ENCODE data around the gene CMKLR1. TPM values are rescaled to one million over a fixed set of nuclear protein-coding genes. Genes with fewer than 3 reads are reported as not detected.

CMKLR1 gene
- total and polyA plus RNA-seq, 2 donors from 2014 or later, result 6.1 to 25.7 TPM

DNA sequence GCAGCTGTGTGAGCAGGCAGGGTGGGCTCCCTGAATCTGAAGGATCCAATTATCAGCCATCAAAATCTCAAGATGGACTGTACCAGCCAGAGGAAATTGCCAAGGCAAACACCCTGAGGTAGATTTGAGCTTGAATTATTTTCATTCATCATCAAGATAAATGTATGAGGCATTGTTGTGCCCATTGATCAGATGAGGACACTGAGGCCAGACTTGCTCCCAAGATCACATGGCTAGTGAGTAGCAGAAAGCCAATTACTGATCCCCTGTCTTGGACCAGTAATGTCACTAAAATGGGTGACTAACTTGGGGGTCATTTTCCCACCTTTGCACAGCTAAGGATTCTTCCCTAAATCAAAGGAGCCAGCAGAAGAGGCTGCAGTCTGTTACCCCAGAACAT, 20.9 kb upstream of the CMKLR1 start:
- Histone ChIP-seq H3K9ac (ENCODE audit: low read length in 3 of 3) (no peak overlapping the region), H3K36me3 (ENCODE audit: control insufficient read depth in 2 of 3, insufficient read depth in 3 of 3, low read length in 3 of 3) (no peaks in the 10 kb centered on the region), H3K9me3 (ENCODE audit: control insufficient read depth in 2 of 3, insufficient read depth in 1 of 3, low read length in 3 of 3) (no peaks in the 10 kb centered on the region), H3K27ac (ENCODE audit: low read depth in 2 of 2, low read length in 2 of 2) (no peak overlapping the region), H3K27me3 (ENCODE audit: control insufficient read depth, insufficient read depth, low read length) (no peaks in the 10 kb centered on the region), H3K4me3 (ENCODE audit: low read length in 3 of 3) (no peak overlapping the region), H3K4me1 (ENCODE audit: control insufficient read depth in 2 of 3, insufficient read depth in 2 of 3, low read depth in 1 of 3, low read length in 3 of 3) (peaks cover 0 to 2% (median 0%) of the 10 kb centered on the region in 3 donors)
- no peak for DNase-seq
- no peak for FAIRE-seq
- TF ChIP-seq, protein P1, sequence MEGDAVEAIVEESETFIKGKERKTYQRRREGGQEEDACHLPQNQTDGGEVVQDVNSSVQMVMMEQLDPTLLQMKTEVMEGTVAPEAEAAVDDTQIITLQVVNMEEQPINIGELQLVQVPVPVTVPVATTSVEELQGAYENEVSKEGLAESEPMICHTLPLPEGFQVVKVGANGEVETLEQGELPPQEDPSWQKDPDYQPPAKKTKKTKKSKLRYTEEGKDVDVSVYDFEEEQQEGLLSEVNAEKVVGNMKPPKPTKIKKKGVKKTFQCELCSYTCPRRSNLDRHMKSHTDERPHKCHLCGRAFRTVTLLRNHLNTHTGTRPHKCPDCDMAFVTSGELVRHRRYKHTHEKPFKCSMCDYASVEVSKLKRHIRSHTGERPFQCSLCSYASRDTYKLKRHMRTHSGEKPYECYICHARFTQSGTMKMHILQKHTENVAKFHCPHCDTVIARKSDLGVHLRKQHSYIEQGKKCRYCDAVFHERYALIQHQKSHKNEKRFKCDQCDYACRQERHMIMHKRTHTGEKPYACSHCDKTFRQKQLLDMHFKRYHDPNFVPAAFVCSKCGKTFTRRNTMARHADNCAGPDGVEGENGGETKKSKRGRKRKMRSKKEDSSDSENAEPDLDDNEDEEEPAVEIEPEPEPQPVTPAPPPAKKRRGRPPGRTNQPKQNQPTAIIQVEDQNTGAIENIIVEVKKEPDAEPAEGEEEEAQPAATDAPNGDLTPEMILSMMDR (IDR thresholded peaks at IDR 0.05; ENCODE audit: borderline replicate concordance, extremely low read depth, insufficient read depth), result no peak
- intact Hi-C loops (cut with DNase I), result no loop called here

GRCh38 chr12:108358580-108358965, 19.5 kb upstream of the CMKLR1 start:
- no peak for FAIRE-seq

DNA sequence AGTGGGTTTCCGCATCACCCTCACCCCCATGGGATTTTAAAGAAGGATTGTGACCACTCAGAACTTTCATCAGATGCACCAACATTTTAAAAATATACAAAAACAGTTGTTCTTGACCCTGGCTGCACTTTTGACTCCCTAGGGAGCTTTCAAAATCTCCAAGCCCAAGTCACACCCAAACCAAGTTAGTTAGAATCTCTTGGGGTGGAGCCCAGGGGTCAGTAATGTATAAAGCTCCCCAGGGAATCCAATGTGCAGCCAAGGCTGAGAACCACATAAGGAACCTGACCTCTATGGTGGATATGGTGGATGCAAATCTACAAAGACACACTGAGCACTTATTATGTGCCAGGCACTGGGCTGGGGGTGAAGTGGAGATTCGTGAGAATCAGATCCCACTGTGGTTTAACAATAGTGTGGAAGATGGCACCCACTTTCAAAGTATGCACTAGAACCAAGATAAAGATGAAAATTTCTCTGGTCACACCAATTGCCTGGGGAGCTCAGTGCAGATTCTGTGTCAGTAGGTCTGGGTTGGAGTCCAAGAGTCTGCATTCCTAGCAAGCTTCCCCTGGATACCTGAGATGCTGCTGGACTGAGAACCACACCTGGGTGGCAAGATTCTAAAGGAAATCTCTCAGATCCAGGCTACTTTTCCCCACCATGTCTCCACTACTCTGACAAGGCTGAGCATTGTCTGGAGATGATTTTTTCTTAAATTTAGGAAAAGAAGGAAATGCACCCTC, 18.9 kb upstream of the CMKLR1 start:
- DNase-seq (no peak), FAIRE-seq (no peak)
- TF ChIP-seq, protein P1 (IDR thresholded peaks at IDR 0.05; ENCODE audit: borderline replicate concordance, extremely low read depth, insufficient read depth), result no peak

More at GRCh38 chr12:108358580-108358965, 19.5 kb upstream of the CMKLR1 start:
- no peak overlapping the region for H3K9ac ChIP-seq (ENCODE audit: low read length in 3 of 3)
- peak in 1 of 5 donors; percentile 23 for DNase-seq
- H3K36me3 ChIP-seq (ENCODE audit: control insufficient read depth in 2 of 3, insufficient read depth in 3 of 3, low read length in 3 of 3), result no peaks in the 10 kb centered on the region
- H3K27me3 ChIP-seq (ENCODE audit: control insufficient read depth, insufficient read depth, low read length), result no peaks in the 10 kb centered on the region
- intact Hi-C loops (cut with DNase I), result no loop called here
- no peak overlapping the region for H3K27ac ChIP-seq (ENCODE audit: low read depth in 2 of 2, low read length in 2 of 2)
- peaks cover 0 to 2% (median 0%) of the 10 kb centered on the region in 3 donors for H3K4me1 ChIP-seq (ENCODE audit: control insufficient read depth in 2 of 3, insufficient read depth in 2 of 3, low read depth in 1 of 3, low read length in 3 of 3)
- H3K4me3 ChIP-seq (ENCODE audit: low read length in 3 of 3), result no peak overlapping the region
- H3K9me3 ChIP-seq (ENCODE audit: control insufficient read depth in 2 of 3, insufficient read depth in 1 of 3, low read length in 3 of 3), result no peaks in the 10 kb centered on the region
- TF ChIP-seq, protein P1 (IDR thresholded peaks at IDR 0.05; ENCODE audit: borderline replicate concordance, extremely low read depth, insufficient read depth), result no peak

More for the DNA sequence above, 18.9 kb upstream of the CMKLR1 start:
- Histone ChIP-seq H3K9me3 (ENCODE audit: control insufficient read depth in 2 of 3, insufficient read depth in 1 of 3, low read length in 3 of 3) (no peaks in the 10 kb centered on the region), H3K4me3 (ENCODE audit: low read length in 3 of 3) (no peak overlapping the region), H3K27me3 (ENCODE audit: control insufficient read depth, insufficient read depth, low read length) (no peaks in the 10 kb centered on the region), H3K4me1 (ENCODE audit: control insufficient read depth in 2 of 3, insufficient read depth in 2 of 3, low read depth in 1 of 3, low read length in 3 of 3) (no peaks in the 10 kb centered on the region), H3K36me3 (ENCODE audit: control insufficient read depth in 2 of 3, insufficient read depth in 3 of 3, low read length in 3 of 3) (no peaks in the 10 kb centered on the region), H3K27ac (ENCODE audit: low read depth in 2 of 2, low read length in 2 of 2) (no peak overlapping the region), H3K9ac (ENCODE audit: low read length in 3 of 3) (no peak overlapping the region)
- intact Hi-C loops (cut with DNase I), result no loop called here

Data from kidney (tissue), 14 donors.